GM18517 (cell line): ENCODE data around the gene MPP7.

Source experiments
- ATAC-seq: cut with Tn5 transposase; IDR thresholded peaks from one replicate; pipeline ENCODE4 v1.9.1; 2021; ENCODE audit warnings: mild to moderate bottlenecking, moderate library complexity; ENCODE audit not compliant: unreplicated experiment

Gene MPP7

GRCh38 chr10:28307267-28307666 lies 4.4 kb upstream of the MPP7 start:
- ATAC-seq, result no peak

GRCh38 chr10:28305553-28305952 lies 2.7 kb upstream of the MPP7 start:
- no peak for ATAC-seq

GRCh38 chr10:28304032-28304571 lies 1.2 kb upstream of the MPP7 start:
- ATAC-seq, result no peak

GRCh38 chr10:28302012-28302637 lies 739 bp downstream of the MPP7 start:
- no peak for ATAC-seq

GRCh38 chr10:28300027-28300426 lies 2.8 kb downstream of the MPP7 start:
- no peak for ATAC-seq

GRCh38 chr10:28298951-28299350 lies 3.9 kb downstream of the MPP7 start:
- ATAC-seq, result no peak

GRCh38 chr10:28296023-28296422 lies 6.8 kb downstream of the MPP7 start:
- ATAC-seq, result no peak

GRCh38 chr10:28295336-28295735 lies 7.5 kb downstream of the MPP7 start:
- no peak for ATAC-seq

GRCh38 chr10:28294809-28295208 lies 8.1 kb downstream of the MPP7 start:
- ATAC-seq, result no peak

- ATAC-seq, result no peak
These were observed 8.7 kb downstream of the MPP7 start for GRCh38 chr10:28294169-28294532.

- no peak for ATAC-seq
These were observed 9.4 kb downstream of the MPP7 start for GRCh38 chr10:28293236-28294168.

- ATAC-seq, result no peak
These were observed 11.0 kb downstream of the MPP7 start for GRCh38 chr10:28291881-28292297.

GRCh38 chr10:28285816-28286215 lies 17.0 kb downstream of the MPP7 start:
- ATAC-seq, result no peak

GRCh38 chr10:28284126-28284525 lies 18.7 kb downstream of the MPP7 start:
- ATAC-seq, result no peak

GRCh38 chr10:28283251-28283650 lies 19.6 kb downstream of the MPP7 start:
- no peak for ATAC-seq

GRCh38 chr10:28282336-28282735 lies 20.5 kb downstream of the MPP7 start:
- ATAC-seq, result no peak

GRCh38 chr10:28281726-28282315 lies 21.0 kb downstream of the MPP7 start:
- ATAC-seq, result no peak

GRCh38 chr10:28280652-28281051 lies 22.2 kb downstream of the MPP7 start:
- ATAC-seq, result no peak

GRCh38 chr10:28279878-28280277 lies 23.0 kb downstream of the MPP7 start:
- no peak for ATAC-seq

GRCh38 chr10:28278842-28279241 lies 24.0 kb downstream of the MPP7 start:
- ATAC-seq, result no peak

- no peak for ATAC-seq
These were observed 26.5 kb downstream of the MPP7 start for GRCh38 chr10:28276384-28276783.

- ATAC-seq, result no peak
These were observed 28.4 kb downstream of the MPP7 start for GRCh38 chr10:28274475-28274874.
